ENCODE data around the gene SH2D1A. TPM values are rescaled to one million over a fixed set of nuclear protein-coding genes. Genes with fewer than 3 reads are reported as not detected.

Gene SH2D1A
- total RNA-seq, 1 experiment from 2014 or later: not detected

DNA sequence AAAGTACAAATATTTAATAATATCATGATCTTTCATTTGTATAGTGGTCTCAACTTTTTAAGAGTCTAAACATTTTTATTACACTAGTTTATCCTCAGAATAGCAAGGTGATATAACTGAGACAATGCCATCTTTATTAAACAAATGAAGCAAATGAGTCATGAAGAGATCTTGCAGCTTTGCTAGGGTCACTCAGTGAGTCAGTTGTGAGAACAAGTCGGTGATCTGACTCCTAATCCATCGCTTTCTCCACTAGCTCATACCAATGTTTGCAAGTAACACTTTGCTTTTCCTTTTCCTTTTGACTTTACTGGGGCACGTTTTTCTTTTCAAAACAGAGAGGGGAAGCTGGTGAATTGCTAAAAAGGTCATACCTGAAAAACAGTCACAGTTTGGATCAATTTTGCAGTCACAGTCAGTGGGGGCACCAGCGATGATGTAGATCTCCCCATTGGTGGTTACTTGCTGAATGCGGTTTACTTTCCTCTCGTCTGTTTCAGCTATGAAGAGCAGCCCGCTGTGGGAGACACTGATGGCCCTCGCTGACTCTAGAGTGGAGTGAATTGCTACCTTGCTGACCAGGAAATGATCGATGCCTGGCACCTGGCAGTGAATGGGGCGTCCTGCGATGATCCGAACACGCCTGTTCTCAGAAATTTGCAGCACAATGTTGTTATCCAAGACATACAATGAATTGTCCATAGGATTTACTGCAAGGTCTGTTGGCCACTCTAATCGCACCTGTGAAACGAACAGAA lies 75.7 kb downstream of the SH2D1A start:
- peak; percentile 4 for DNase-seq (ENCODE audit: low read depth)

Other genes with a start within 250 kb of the SH2D1A start
- gene TEX13D, start 13.9 kb upstream of the SH2D1A start, total RNA-seq (2014; rRNA removed; shearing (Covaris generic)): not detected in 2 replicates